HepG2 (cell line): ENCODE results near the gene LITAFD. TPM values are rescaled to one million over a fixed set of nuclear protein-coding genes. Genes with fewer than 3 reads are reported as not detected.

Experiments
- BRF2 ChIP-seq: sonication (generic); formaldehyde crosslinking; IDR thresholded peaks from 2 replicates; pipeline ENCODE4 v1.8.1; 2022; ENCODE audit warnings: mild to moderate bottlenecking, missing genetic modification reagents
- DBP ChIP-seq: sonication (generic); formaldehyde crosslinking; IDR thresholded peaks from 2 replicates; pipeline ENCODE4 v1.4.0; 2020; ENCODE audit warnings: missing genetic modification reagents; ENCODE audit errors: not compliant biosample characterization
- DZIP1 ChIP-seq: sonication (generic); formaldehyde crosslinking; IDR thresholded peaks from 2 replicates; pipeline ENCODE4 v1.5.0; 2020; ENCODE audit warnings: mild to moderate bottlenecking, missing genetic modification reagents
- EED ChIP-seq: sonication (generic); formaldehyde crosslinking; IDR thresholded peaks from 2 replicates; pipeline ENCODE4 v1.5.0; 2020; ENCODE audit warnings: mild to moderate bottlenecking, missing genetic modification reagents
- FOSL1 ChIP-seq: sonication (generic); formaldehyde crosslinking; IDR thresholded peaks from 2 replicates; pipeline ENCODE4 v1.9.0; 2021; ENCODE audit warnings: missing genetic modification reagents, borderline replicate concordance
- FOXC1 ChIP-seq: sonication (generic); formaldehyde crosslinking; IDR thresholded peaks from 2 replicates; pipeline ENCODE4 v1.8.0; 2022; ENCODE audit warnings: mild to moderate bottlenecking, missing genetic modification reagents, borderline replicate concordance
- HDAC6 ChIP-seq: fragments of 200-600 bp; sonication (generic); IDR thresholded peaks from 2 replicates; pipeline ENCODE4 v1.7.0; 2017; ENCODE audit warnings: mild to moderate bottlenecking, antibody characterized with exemption, low read length, low read depth
- KAT8 ChIP-seq: IDR thresholded peaks from 2 replicates; pipeline ENCODE4 v1.6.1; 2016; ENCODE audit warnings: missing genetic modification reagents, missing compliant biosample characterization
- MIXL1 ChIP-seq: IDR thresholded peaks from 2 replicates; pipeline ENCODE4 v1.6.1; 2016
- MNT ChIP-seq: fragments of 450-650 bp; IDR thresholded peaks from 2 replicates; pipeline ENCODE4 v1.6.1; 2016
- MYC ChIP-seq: sonication (generic); formaldehyde crosslinking; IDR thresholded peaks from 2 replicates; pipeline ENCODE4 v1.9.0; 2021; ENCODE audit warnings: missing genetic modification reagents, borderline replicate concordance
- NR2F6 ChIP-seq, 2 experiments: IDR thresholded peaks; 2 replicates each; pipeline ENCODE4 v1.6.1; 2016; ENCODE audit warnings: antibody characterized with exemption in 1 of 2, mild to moderate bottlenecking in 1 of 2
- SAP130 ChIP-seq: IDR thresholded peaks from 2 replicates; pipeline ENCODE4 v1.6.1; 2016; ENCODE audit warnings: low read depth
- SRSF1 ChIP-seq: fragments of 200-400 bp; formaldehyde crosslinking; optimal IDR thresholded peaks from 2 replicates; pipeline ENCODE3; 2017; ENCODE audit warnings: mild to moderate bottlenecking, low read depth, low read length, moderate library complexity
- TFDP2 ChIP-seq: sonication (generic); formaldehyde crosslinking; IDR thresholded peaks from 2 replicates; pipeline ENCODE4 v1.4.0; 2020; ENCODE audit warnings: missing genetic modification reagents
- ZBTB7B ChIP-seq: sonication (generic); formaldehyde crosslinking; IDR thresholded peaks from 2 replicates; pipeline ENCODE4 v1.4.0; 2020; ENCODE audit warnings: missing genetic modification reagents
- ZNF274 ChIP-seq: sonication (generic); formaldehyde crosslinking; IDR thresholded peaks from 2 replicates; pipeline ENCODE4 v1.5.1; 2020; ENCODE audit warnings: mild to moderate bottlenecking, missing genetic modification reagents
- ZNF350 ChIP-seq: sonication (generic); formaldehyde crosslinking; IDR thresholded peaks from 2 replicates; pipeline ENCODE4 v1.4.0; 2020; ENCODE audit warnings: mild to moderate bottlenecking, low read depth, missing genetic modification reagents, borderline replicate concordance
- ZSCAN25 ChIP-seq: sonication (generic); formaldehyde crosslinking; IDR thresholded peaks from 2 replicates; pipeline ENCODE4 v1.8.0; 2022; ENCODE audit warnings: mild to moderate bottlenecking, missing genetic modification reagents
- polyA plus RNA-seq, 8 experiments: library from polyadenylated mRNA; depleted of rRNA in 3 of 8; stranded (reverse) in 7 of 8; unstranded in 1 of 8; fragments of >200 nt; fragmentation: Illumina TruSeq in 4 of 8; extraction: Trizol in 4 of 8; gene quantifications; 2 replicates each; pipeline versions ENCODE4 v1.2.1 to v1.2.3, GENCODE V29; 2011 to 2016; ENCODE audit warnings: low read depth in 4 of 8, missing spikeins in 1 of 8, mixed read lengths in 1 of 8; ENCODE audit not compliant: insufficient read depth in 1 of 8
- total RNA-seq, 5 experiments: library from RNA; depleted of rRNA; stranded (reverse); fragments of >200 nt; fragmentation: Illumina TruSeq; extraction: Trizol; gene quantifications; 2 replicates each; pipeline ENCODE4 v1.2.3, GENCODE V29; 2016; ENCODE audit warnings: low read depth in 1 of 5
- TF ChIP-seq, protein P1 (sequence below): sonication (generic); formaldehyde crosslinking; IDR thresholded peaks from 2 replicates; pipeline ENCODE4 v1.5.0; 2020; ENCODE audit warnings: mild to moderate bottlenecking, missing genetic modification reagents, borderline replicate concordance

Gene LITAFD
- total and polyA plus RNA-seq, 2 of the 13 experiments (the other 11 are each of a cell fraction or from before 2014, with no cell fraction given): not detected

- TF ChIP-seq BRF2 (CRISPR knock-in tag) (no peak), HDAC6 (no peak), MIXL1 (CRISPR knock-in tag) (no peak), DBP (CRISPR knock-in tag) (no peak), TFDP2 (CRISPR knock-in tag) (no peak), SRSF1 (no peak), SAP130 (CRISPR knock-in tag) (0 out of 2 replicates have a peak, but pooled peaks have one; percentile 3), NR2F6 (IDR thresholded peaks at IDR 0.05) (no peak), NR2F6 (CRISPR knock-in tag; IDR thresholded peaks at IDR 0.05) (no peak), FOSL1 (CRISPR knock-in tag) (no peak), ZNF350 (CRISPR knock-in tag) (peak; percentile 18; the same call in 1 of the 2 replicates), MNT (no peak), MYC (0 out of 2 replicates have a peak, but pooled peaks have one; percentile 22), KAT8 (CRISPR knock-in tag) (no peak), ZNF274 (CRISPR knock-in tag) (no peak; the same call in 1 of the 2 replicates), ZSCAN25 (CRISPR knock-in tag) (no peak), EED (CRISPR knock-in tag) (no peak), DZIP1 (CRISPR knock-in tag) (0 out of 2 replicates have a peak, but pooled peaks have one; percentile 36), FOXC1 (CRISPR knock-in tag) (no peak), ZBTB7B (CRISPR knock-in tag) (no peak)
- TF ChIP-seq, protein P1, sequence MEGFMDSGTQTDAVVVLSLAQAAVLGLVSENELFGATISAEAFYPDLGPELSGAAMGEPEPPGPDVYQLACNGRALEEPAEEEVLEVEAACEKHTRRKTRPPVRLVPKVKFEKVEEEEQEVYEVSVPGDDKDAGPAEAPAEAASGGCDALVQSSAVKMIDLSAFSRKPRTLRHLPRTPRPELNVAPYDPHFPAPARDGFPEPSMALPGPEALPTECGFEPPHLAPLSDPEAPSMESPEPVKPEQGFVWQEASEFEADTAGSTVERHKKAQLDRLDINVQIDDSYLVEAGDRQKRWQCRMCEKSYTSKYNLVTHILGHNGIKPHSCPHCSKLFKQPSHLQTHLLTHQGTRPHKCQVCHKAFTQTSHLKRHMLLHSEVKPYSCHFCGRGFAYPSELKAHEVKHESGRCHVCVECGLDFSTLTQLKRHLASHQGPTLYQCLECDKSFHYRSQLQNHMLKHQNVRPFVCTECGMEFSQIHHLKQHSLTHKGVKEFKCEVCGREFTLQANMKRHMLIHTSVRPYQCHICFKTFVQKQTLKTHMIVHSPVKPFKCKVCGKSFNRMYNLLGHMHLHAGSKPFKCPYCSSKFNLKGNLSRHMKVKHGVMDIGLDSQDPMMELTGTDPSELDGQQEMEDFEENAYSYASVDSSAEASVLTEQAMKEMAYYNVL (CRISPR knock-in tag): no peak
Measured at GRCh38 chr16:8882041-8882617, at the start of gene LITAFD (continued).
